ENCODE results near the gene TAS2R16.
A peak's percentile ranks its signal among the peaks of the same experiment; 100 is the strongest.

- TF ChIP-seq CTCF (IDR thresholded peaks at IDR 0.05 in 2 of 3, conservative IDR thresholded peaks at IDR 0.05 in 1 of 3; ENCODE audit: borderline replicate concordance in 1 of 3, insufficient read depth in 1 of 3, low read depth in 2 of 3, low read length in 2 of 3): no peak
- TF ChIP-seq SRF (IDR thresholded peaks at IDR 0.05; ENCODE audit: low read depth): no peak
- no peak for TF ChIP-seq POLR2A (IDR thresholded peaks at IDR 0.05; ENCODE audit: borderline replicate concordance, extremely low read depth, insufficient read depth, insufficient read length)
- TF ChIP-seq REST (IDR thresholded peaks at IDR 0.05; ENCODE audit: low read depth): no peak
- TF ChIP-seq SP1 (IDR thresholded peaks at IDR 0.05; ENCODE audit: low read depth): peak; percentile 38
- no peak for TF ChIP-seq POLR2AphosphoS5 (IDR thresholded peaks at IDR 0.05; ENCODE audit: low read depth, low read length)
- TF ChIP-seq SIN3A (IDR thresholded peaks at IDR 0.05; ENCODE audit: low read depth): no peak
- no peak for TF ChIP-seq EGR1 (IDR thresholded peaks at IDR 0.05; ENCODE audit: low read depth)
- no peak for TF ChIP-seq TCF7L2 (IDR thresholded peaks at IDR 0.05; ENCODE audit: borderline replicate concordance, extremely low read depth, insufficient read depth, insufficient read length)
Measured at GRCh38 chr7:122951006-122951405, 44.5 kb downstream of the TAS2R16 start.

Measured in HCT116 (cell line).